K562 (cell line): ENCODE data around the gene HARS1. TPM values are rescaled to one million over a fixed set of nuclear protein-coding genes. Genes with fewer than 3 reads are reported as not detected.
A peak's percentile ranks its signal among the peaks of the same experiment; 100 is the strongest.

ENCODE experiments used
- ADNP ChIP-seq: fragments of 200-800 bp; sonication (Bioruptor generic); IDR thresholded peaks from 2 replicates; pipeline ENCODE4 v1.6.1; 2016; ENCODE audit warnings: missing genetic modification characterization, missing compliant biosample characterization
- CHCHD3 ChIP-seq: fragments of 250-450 bp; sonication (Bioruptor Pico); IDR thresholded peaks from 2 replicates; pipeline ENCODE4 v2.1.2; 2022; ENCODE audit warnings: mild to moderate bottlenecking
- COPS2 ChIP-seq: fragments of 450-650 bp; conservative IDR thresholded peaks from 2 replicates; pipeline ENCODE4 v1.6.1; 2016; ENCODE audit warnings: mild to moderate bottlenecking, moderate library complexity
- EHMT2 ChIP-seq: fragments of 450-650 bp; IDR thresholded peaks from 2 replicates; pipeline ENCODE4 v1.6.1; 2018; ENCODE audit warnings: antibody characterized with exemption
- FOXJ2 ChIP-seq: fragments of 200-800 bp; sonication (Bioruptor generic); IDR thresholded peaks from 2 replicates; pipeline ENCODE4 v1.6.1; 2016; ENCODE audit warnings: missing genetic modification characterization, missing compliant biosample characterization
- FUS ChIP-seq: fragments of 200-400 bp; formaldehyde crosslinking; optimal IDR thresholded peaks from 2 replicates; pipeline ENCODE3; 2017; ENCODE audit warnings: low read depth, low read length
- GATAD2B ChIP-seq: fragments of 450-650 bp; IDR thresholded peaks from 2 replicates; pipeline ENCODE4 v1.6.1; 2017; ENCODE audit warnings: mild to moderate bottlenecking, borderline replicate concordance
- HNRNPLL ChIP-seq: fragments of 200-400 bp; formaldehyde crosslinking; IDR thresholded peaks from 2 replicates; pipeline ENCODE4 v1.6.1; 2017; ENCODE audit warnings: low read length, low read depth, mild to moderate bottlenecking; ENCODE audit not compliant: poor library complexity, severe bottlenecking
- IRF2 ChIP-seq: sonication (generic); formaldehyde crosslinking; IDR thresholded peaks from 2 replicates; pipeline ENCODE4 v1.8.1; 2022; ENCODE audit warnings: mild to moderate bottlenecking, missing genetic modification reagents
- KLF6 ChIP-seq: fragments of 250-450 bp; sonication (Bioruptor Pico); IDR thresholded peaks from 2 replicates; pipeline ENCODE4 v1.4.0; 2020; ENCODE audit warnings: mild to moderate bottlenecking, moderate library complexity, borderline replicate concordance
- NR2C1 ChIP-seq, 2 experiments: fragments of 450-650 bp; IDR thresholded peaks; 2 replicates each; pipeline ENCODE4 v1.6.1; 2017; ENCODE audit warnings: mild to moderate bottlenecking in 2 of 2, antibody characterized with exemption in 1 of 2, inconsistent platforms in 1 of 2, missing compliant biosample characterization in 1 of 2, missing genetic modification characterization in 1 of 2
- NUFIP1 ChIP-seq: fragments of 450-650 bp; IDR thresholded peaks from 2 replicates; pipeline ENCODE4 v1.6.1; 2018; ENCODE audit not compliant: partially characterized antibody
- POLR2AphosphoS2 ChIP-seq: IDR thresholded peaks from 2 replicates; pipeline ENCODE4 v1.6.1; 2012; ENCODE audit warnings: low read length, improper control_type of control experiment
- POLR2B ChIP-seq: fragments of 450-650 bp; IDR thresholded peaks from 2 replicates; pipeline ENCODE4 v1.6.1; 2018; ENCODE audit warnings: low read depth; ENCODE audit not compliant: partially characterized antibody
- POLR2G ChIP-seq: fragments of 200-400 bp; formaldehyde crosslinking; IDR thresholded peaks from 2 replicates; pipeline ENCODE4 v1.6.1; 2017; ENCODE audit warnings: low read depth, mild to moderate bottlenecking, antibody characterized with exemption, low read length, moderate library complexity
- RBFOX2 ChIP-seq: fragments of 200-400 bp; formaldehyde crosslinking; IDR thresholded peaks from 2 replicates; pipeline ENCODE4 v1.6.1; 2017; ENCODE audit warnings: low read depth, mild to moderate bottlenecking, low read length, moderate library complexity
- SMARCA5 ChIP-seq: fragments of 450-650 bp; IDR thresholded peaks from 2 replicates; pipeline ENCODE4 v1.6.1; 2016
- TAF15 ChIP-seq: fragments of 200-400 bp; formaldehyde crosslinking; IDR thresholded peaks from 2 replicates; pipeline ENCODE4 v1.6.1; 2017; ENCODE audit warnings: mild to moderate bottlenecking, low read depth, low read length, moderate library complexity
- ZBTB33 ChIP-seq: sonication (generic); formaldehyde crosslinking; IDR thresholded peaks from 2 replicates; pipeline ENCODE4 v1.8.1; 2023; ENCODE audit warnings: mild to moderate bottlenecking, missing genetic modification reagents
- ZBTB7A ChIP-seq: IDR thresholded peaks from 2 replicates; pipeline ENCODE4 v1.6.1; 2011; ENCODE audit warnings: low read depth, mild to moderate bottlenecking, low read length, moderate library complexity, borderline replicate concordance; ENCODE audit not compliant: control insufficient read depth
- polyA plus RNA-seq, 8 experiments: library from polyadenylated mRNA; depleted of rRNA in 4 of 8; stranded (reverse) in 5 of 8; unstranded in 3 of 8; fragments of >200 nt; fragmentation: Nextera tagmentation in 2 of 8; fragmentation: Illumina TruSeq in 1 of 8; extraction: Ambion mirVana in 2 of 8; extraction: Trizol in 1 of 8; gene quantifications; 2 replicates each; pipeline versions ENCODE4 v1.2.1 to v1.2.3, GENCODE V29; 2011 to 2014; ENCODE audit warnings: inconsistent platforms in 1 of 8, missing spikeins in 1 of 8
- total RNA-seq, 7 experiments: library from RNA; depleted of rRNA in 6 of 7; stranded (reverse); fragments of >200 nt in 6 of 7; fragmentation: Illumina TruSeq in 2 of 7; extraction: Trizol in 2 of 7; gene quantifications; 2 replicates each; pipeline versions ENCODE4 v1.2.1 to v1.2.3, GENCODE V29; 2011 to 2021; ENCODE audit warnings: low replicate concordance in 1 of 7

The HARS1 gene
- total and polyA plus RNA-seq, 9 of the 15 experiments (the other 6 are each of a cell fraction or from before 2014, with no cell fraction given) = 13.5 to 88.5 (median 75.2) TPM

- TF ChIP-seq FUS (peak; percentile 22), ZBTB33 (CRISPR knock-in tag) (peak; percentile 98), POLR2G (peak; percentile 75), POLR2AphosphoS2 (no peak), EHMT2 (no peak), KLF6 (CRISPR knock-in tag) (no peak), FOXJ2 (tag) (no peak), TAF15 (no peak), GATAD2B (no peak), SMARCA5 (no peak), ZBTB7A (no peak), COPS2 (no peak), HNRNPLL (no peak), NR2C1 (IDR thresholded peaks at IDR 0.05) (no peak), NR2C1 (tag; IDR thresholded peaks at IDR 0.05) (no peak), POLR2B (no peak), ADNP (tag) (no peak), CHCHD3 (no peak), NUFIP1 (no peak), RBFOX2 (peak; percentile 49; the same call in 1 of the 2 replicates), IRF2 (CRISPR knock-in tag) (no peak)
- TF ChIP-seq, all 486 proteins: peak for 4
Observed at GRCh38 chr5:140672455-140673186, 18.5 kb downstream of the HARS1 start (continued).
